Measurements from ENCODE around the gene MIDN.

MIDN gene

DNA sequence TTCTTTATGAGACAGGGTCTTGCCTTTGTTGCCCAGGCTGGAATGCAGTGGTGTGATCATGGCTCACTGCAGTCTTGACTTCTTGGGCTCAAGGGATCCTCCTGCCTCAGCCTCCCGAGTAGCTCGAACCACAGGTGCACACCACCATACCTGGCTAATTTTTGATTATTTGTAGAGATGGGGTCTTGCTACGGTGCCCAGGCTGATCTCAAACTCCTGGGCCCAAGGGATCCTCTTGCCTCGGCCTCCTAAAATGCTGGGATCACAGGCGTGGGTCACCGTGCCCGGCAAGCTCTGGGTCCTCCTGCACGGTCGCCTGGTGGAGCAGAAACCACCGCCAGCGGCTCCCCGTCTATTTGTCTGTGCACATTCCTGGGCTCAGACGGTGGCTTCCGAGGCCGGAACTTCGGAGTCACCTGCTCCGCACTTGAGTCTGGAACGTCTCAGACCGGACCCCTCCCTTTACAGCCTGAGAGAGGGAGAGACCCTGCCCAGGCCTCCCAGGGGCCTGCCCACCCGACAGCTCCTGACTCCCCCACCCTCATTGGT, 59.4 kb downstream of the MIDN start:
- no peak overlapping the region for H3K4me3 ChIP-seq (replicated peaks; ENCODE audit: low read depth, low read length)
- TF ChIP-seq, protein P1, sequence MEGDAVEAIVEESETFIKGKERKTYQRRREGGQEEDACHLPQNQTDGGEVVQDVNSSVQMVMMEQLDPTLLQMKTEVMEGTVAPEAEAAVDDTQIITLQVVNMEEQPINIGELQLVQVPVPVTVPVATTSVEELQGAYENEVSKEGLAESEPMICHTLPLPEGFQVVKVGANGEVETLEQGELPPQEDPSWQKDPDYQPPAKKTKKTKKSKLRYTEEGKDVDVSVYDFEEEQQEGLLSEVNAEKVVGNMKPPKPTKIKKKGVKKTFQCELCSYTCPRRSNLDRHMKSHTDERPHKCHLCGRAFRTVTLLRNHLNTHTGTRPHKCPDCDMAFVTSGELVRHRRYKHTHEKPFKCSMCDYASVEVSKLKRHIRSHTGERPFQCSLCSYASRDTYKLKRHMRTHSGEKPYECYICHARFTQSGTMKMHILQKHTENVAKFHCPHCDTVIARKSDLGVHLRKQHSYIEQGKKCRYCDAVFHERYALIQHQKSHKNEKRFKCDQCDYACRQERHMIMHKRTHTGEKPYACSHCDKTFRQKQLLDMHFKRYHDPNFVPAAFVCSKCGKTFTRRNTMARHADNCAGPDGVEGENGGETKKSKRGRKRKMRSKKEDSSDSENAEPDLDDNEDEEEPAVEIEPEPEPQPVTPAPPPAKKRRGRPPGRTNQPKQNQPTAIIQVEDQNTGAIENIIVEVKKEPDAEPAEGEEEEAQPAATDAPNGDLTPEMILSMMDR (IDR thresholded peaks at IDR 0.05; ENCODE audit: low read depth, low read length, missing control alignments), result no peak
- DNase-seq (ENCODE audit: extremely low read depth, low read depth), result no peak

DNA sequence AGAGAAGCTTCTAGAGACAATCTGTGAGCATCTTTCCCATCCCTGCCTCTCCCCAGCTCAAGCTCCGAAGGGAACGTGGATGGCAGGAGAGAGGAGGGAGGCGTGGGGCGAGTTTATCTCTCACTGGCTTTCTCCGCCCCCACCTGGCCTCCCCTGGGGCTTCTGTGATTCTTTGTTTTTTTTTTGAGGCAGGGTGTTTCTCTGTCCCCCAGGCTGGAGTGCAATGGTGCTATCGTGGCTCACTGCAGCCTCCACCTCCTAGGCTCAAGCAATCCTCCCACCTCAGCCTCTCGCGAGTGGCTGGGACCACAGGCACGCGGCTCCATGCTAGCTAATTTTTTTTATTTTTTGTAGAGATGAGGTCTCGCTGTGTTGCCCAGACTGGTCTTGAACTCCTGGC, 60.3 kb downstream of the MIDN start:
- no peak for DNase-seq (ENCODE audit: extremely low read depth, low read depth)
- H3K4me3 ChIP-seq (replicated peaks; ENCODE audit: low read depth, low read length), result no peak overlapping the region
- TF ChIP-seq, protein P1 (IDR thresholded peaks at IDR 0.05; ENCODE audit: low read depth, low read length, missing control alignments), result no peak
